Endothelial cell of umbilical vein (primary cell): ENCODE measurements around the gene ANKRD60. TPM values are rescaled to one million over a fixed set of nuclear protein-coding genes. Genes with fewer than 3 reads are reported as not detected.

ENCODE experiments used
- BruUV-seq: library from RNA; stranded (reverse); fragments of 400-500 nt; replicated peaks from 2 replicates; lab custom pipeline; 2021; lab: Mats Ljungman, UMichigan
- CTCF ChIA-PET: fragments of 300-600, 350-600 bp; sonication (Branson Sonifier 250); formaldehyde crosslinking; loops from one replicate; lab custom pipeline; 2021; ENCODE audit warnings: antibody characterized with exemption, inconsistent platforms; lab: Charles Lee
- POLR2A ChIA-PET: fragments of 300-600, 350-600 bp; sonication (Branson Sonifier 250); formaldehyde crosslinking; loops from one replicate; lab custom pipeline; 2021; ENCODE audit warnings: antibody characterized with exemption, inconsistent platforms; lab: Charles Lee
- DNase-seq: peaks from one replicate; pipeline ENCODE4 v3.0.0-alpha.2; 2011; ENCODE audit warnings: low read depth, low spot score
- FAIRE-seq: peaks from 2 replicates; lab custom pipeline; 2011; peaks lifted over from hg19 to GRCh38; lab: Jason Lieb, UNC
- H2AFZ ChIP-seq: 2 replicates; pipeline ENCODE4 v1.6.0; 2012; ENCODE audit warnings: low read depth, low read length, control low read depth, inconsistent platforms
- H3K27ac ChIP-seq: 2 replicates; pipeline ENCODE4 v1.5.1; 2011; ENCODE audit warnings: low read depth, mild to moderate bottlenecking, control low read depth, low read length, moderate library complexity; ENCODE audit not compliant: insufficient read depth
- H3K27me3 ChIP-seq, 2 experiments: 2 replicates each; pipeline versions ENCODE4 v1.6.0 to v1.6.1; 2011; ENCODE audit warnings: low read length in 2 of 2, mixed read lengths in 1 of 2; ENCODE audit not compliant: control insufficient read depth in 2 of 2, insufficient read depth in 2 of 2
- H3K36me3 ChIP-seq, 2 experiments: 2 replicates in 1 of 2; 3 replicates in 1 of 2; pipeline ENCODE4 v1.5.1; 2011; ENCODE audit warnings: low read length in 2 of 2, mild to moderate bottlenecking in 1 of 2, moderate library complexity in 1 of 2; ENCODE audit not compliant: control insufficient read depth in 2 of 2, insufficient read depth in 2 of 2; ENCODE audit errors: extremely low read depth in 1 of 2
- H3K4me1 ChIP-seq: 3 replicates; pipeline ENCODE4 v1.5.1; 2011; ENCODE audit warnings: mild to moderate bottlenecking, low read length; ENCODE audit not compliant: control insufficient read depth, insufficient read depth; ENCODE audit errors: extremely low read depth
- H3K4me2 ChIP-seq: 2 replicates; pipeline ENCODE4 v1.6.1; 2011; ENCODE audit warnings: low read length, control low read depth, mixed read lengths; ENCODE audit not compliant: insufficient read depth
- H3K4me3 ChIP-seq, 3 experiments: fragments of 200-600 bp in 1 of 3; sonication (generic), shearing (Covaris generic) in 1 of 3; replicated peaks in 1 of 3; 2 replicates each; pipeline ENCODE4 v1.5.1; 2011 to 2016; ENCODE audit warnings: control low read depth in 3 of 3, low read length in 3 of 3, mild to moderate bottlenecking in 2 of 3, inconsistent platforms in 1 of 3, low read depth in 1 of 3, moderate library complexity in 1 of 3; ENCODE audit not compliant: insufficient read depth in 1 of 3
- H3K79me2 ChIP-seq: 2 replicates; pipeline ENCODE4 v1.6.0; 2012; ENCODE audit warnings: low read length, inconsistent platforms; ENCODE audit not compliant: control insufficient read depth, insufficient read depth
- H3K9ac ChIP-seq: replicated peaks from 2 replicates; pipeline ENCODE3; 2011; ENCODE audit warnings: low read length, control low read depth; ENCODE audit not compliant: insufficient read depth; ENCODE audit errors: extremely low read depth
- H3K9me1 ChIP-seq: replicated peaks from 3 replicates; pipeline ENCODE4 v1.6.0; 2011; ENCODE audit warnings: mild to moderate bottlenecking, low read length; ENCODE audit not compliant: control insufficient read depth, insufficient read depth; ENCODE audit errors: extremely low read depth
- H3K9me3 ChIP-seq: replicated peaks from 2 replicates; pipeline ENCODE4 v1.5.1; 2012; ENCODE audit warnings: low read length, inconsistent platforms; ENCODE audit not compliant: control insufficient read depth, insufficient read depth
- H4K20me1 ChIP-seq: replicated peaks from 2 replicates; pipeline ENCODE3; 2011; ENCODE audit warnings: mild to moderate bottlenecking, low read length; ENCODE audit not compliant: control insufficient read depth, insufficient read depth; ENCODE audit errors: extremely low read depth
- EZH2 ChIP-seq: IDR thresholded peaks from 2 replicates; pipeline ENCODE4 v1.6.1; 2012; ENCODE audit warnings: borderline replicate concordance, low read depth, mild to moderate bottlenecking, moderate library complexity, low read length, inconsistent platforms; ENCODE audit not compliant: severe bottlenecking
- FOS ChIP-seq: IDR thresholded peaks from 2 replicates; pipeline ENCODE4 v1.6.1; 2011; ENCODE audit warnings: mild to moderate bottlenecking, low read length, moderate library complexity, borderline replicate concordance; ENCODE audit not compliant: insufficient read depth
- GATA2 ChIP-seq: IDR thresholded peaks from 2 replicates; pipeline ENCODE4 v1.7.0; 2011; ENCODE audit warnings: low read depth, mild to moderate bottlenecking, moderate library complexity, mixed read lengths, low read length; ENCODE audit not compliant: insufficient read length, insufficient read depth
- JUN ChIP-seq: IDR thresholded peaks from 2 replicates; pipeline ENCODE4 v1.6.1; 2011; ENCODE audit warnings: borderline replicate concordance, low read depth; ENCODE audit not compliant: insufficient read length, insufficient read depth
- MAX ChIP-seq: IDR thresholded peaks from 2 replicates; pipeline ENCODE4 v1.6.1; 2011; ENCODE audit not compliant: insufficient read depth, insufficient read length
- MYC ChIP-seq: IDR thresholded peaks from one replicate; pipeline ENCODE4 v1.6.1; 2011; ENCODE audit warnings: mild to moderate bottlenecking, low read depth, low read length
- POLR2A ChIP-seq: IDR thresholded peaks from 2 replicates; pipeline ENCODE4 v1.6.1; 2012; ENCODE audit warnings: low read depth, mild to moderate bottlenecking, control low read depth, low read length
- POLR2AphosphoS5 ChIP-seq: IDR thresholded peaks from 2 replicates; pipeline ENCODE4 v1.6.1; 2012; ENCODE audit warnings: low read depth, mild to moderate bottlenecking, control low read depth, low read length, moderate library complexity; ENCODE audit not compliant: insufficient read depth
- dilution Hi-C: fragments of 300-500 bp; cut with MboI; formaldehyde crosslinking; loops from one replicate; pipeline ENCODE4 v1.15.0; 2019; ENCODE audit warnings: low sequenced_read_pairs; ENCODE audit not compliant: extremely low pct_ligation_motif_present
- intact Hi-C: fragments of 100-400 bp; cut with micrococcal nuclease; formaldehyde crosslinking; loops from one replicate; pipeline ENCODE4 v1.10.0; 2022
- polyA plus RNA-seq, 4 experiments: library from polyadenylated mRNA; depleted of rRNA in 3 of 4; stranded (reverse) in 3 of 4; unstranded in 1 of 4; fragments of >200 nt; gene quantifications; 2 replicates each; pipeline versions ENCODE4 v1.2.1 to v1.2.3, GENCODE V29; 2011 to 2012; ENCODE audit warnings: missing spikeins in 1 of 4
- total RNA-seq: library from RNA; stranded (reverse); gene quantifications from 2 replicates; pipeline ENCODE4 v1.2.3, GENCODE V29; 2021
- TF ChIP-seq, protein P1 (sequence below), 2 donors: IDR thresholded peaks; 1 replicate in 1 of 2; 2 replicates in 1 of 2; pipeline ENCODE4 v1.5.1; 2011; ENCODE audit warnings: low read length in 2 of 2, mild to moderate bottlenecking in 2 of 2, moderate library complexity in 2 of 2, control low read depth in 1 of 2, inconsistent platforms in 1 of 2, low read depth in 1 of 2; ENCODE audit not compliant: insufficient read depth in 1 of 2; ENCODE audit errors: extremely low read depth in 1 of 2

ANKRD60 gene
- total and polyA plus RNA-seq, 2 donors (not counting 3 experiments of a cell fraction or from before 2014, with no cell fraction given) = not detected

DNA sequence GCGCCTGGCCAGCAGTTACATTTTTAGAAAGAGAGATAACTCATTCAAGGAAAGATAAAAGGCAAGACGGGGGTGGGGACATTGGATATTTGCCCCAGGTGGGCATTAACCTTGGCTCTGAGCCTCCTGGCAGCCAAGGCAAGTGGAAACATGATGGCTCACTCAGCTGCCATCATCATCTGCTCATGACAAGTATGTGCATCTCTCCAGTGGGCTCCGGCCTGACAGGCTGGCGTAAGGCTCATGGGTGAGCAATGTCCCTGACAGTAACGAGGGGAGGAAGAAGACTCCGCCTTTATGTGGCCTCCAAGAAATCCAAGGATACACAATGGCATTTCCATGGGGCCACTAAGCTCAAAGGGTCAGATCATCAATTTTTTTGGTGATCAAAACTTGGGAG is 13.3 kb downstream of the ANKRD60 start:
- FAIRE-seq (no peak), DNase-seq (no peak)
- H3K9me1 ChIP-seq = no peaks in the 10 kb centered on the region
- ChIA-PET CTCF (no interaction called here), POLR2A (interaction anchor here (0.7 kb wide), 1 partner anchor 698 kb away, joined by 3 read pairs; no protein-coding TSS in a partner anchor)
- H3K9me3 ChIP-seq = no peaks in the 10 kb centered on the region
- H2AFZ ChIP-seq = no peak overlapping the region
- no peaks in the 10 kb centered on the region for H3K79me2 ChIP-seq
- no TSS peak for BruUV-seq
- TF ChIP-seq, protein P1, sequence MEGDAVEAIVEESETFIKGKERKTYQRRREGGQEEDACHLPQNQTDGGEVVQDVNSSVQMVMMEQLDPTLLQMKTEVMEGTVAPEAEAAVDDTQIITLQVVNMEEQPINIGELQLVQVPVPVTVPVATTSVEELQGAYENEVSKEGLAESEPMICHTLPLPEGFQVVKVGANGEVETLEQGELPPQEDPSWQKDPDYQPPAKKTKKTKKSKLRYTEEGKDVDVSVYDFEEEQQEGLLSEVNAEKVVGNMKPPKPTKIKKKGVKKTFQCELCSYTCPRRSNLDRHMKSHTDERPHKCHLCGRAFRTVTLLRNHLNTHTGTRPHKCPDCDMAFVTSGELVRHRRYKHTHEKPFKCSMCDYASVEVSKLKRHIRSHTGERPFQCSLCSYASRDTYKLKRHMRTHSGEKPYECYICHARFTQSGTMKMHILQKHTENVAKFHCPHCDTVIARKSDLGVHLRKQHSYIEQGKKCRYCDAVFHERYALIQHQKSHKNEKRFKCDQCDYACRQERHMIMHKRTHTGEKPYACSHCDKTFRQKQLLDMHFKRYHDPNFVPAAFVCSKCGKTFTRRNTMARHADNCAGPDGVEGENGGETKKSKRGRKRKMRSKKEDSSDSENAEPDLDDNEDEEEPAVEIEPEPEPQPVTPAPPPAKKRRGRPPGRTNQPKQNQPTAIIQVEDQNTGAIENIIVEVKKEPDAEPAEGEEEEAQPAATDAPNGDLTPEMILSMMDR (IDR thresholded peaks at IDR 0.05; ENCODE audit: extremely low read depth in 1 of 2, insufficient read depth in 1 of 2, low read depth in 1 of 2, low read length in 2 of 2) = no peak
- no peak for TF ChIP-seq POLR2AphosphoS5
- no peak for TF ChIP-seq JUN
- TF ChIP-seq MAX = no peak
- no peak for TF ChIP-seq EZH2
- no peak for TF ChIP-seq POLR2A
- no peak for TF ChIP-seq GATA2
- TF ChIP-seq FOS = no peak
- TF ChIP-seq MYC = no peak
- H4K20me1 ChIP-seq = no peaks in the 10 kb centered on the region
- no peak overlapping the region for H3K4me2 ChIP-seq
- peaks cover 0 to 2% of the 10 kb centered on the region in 2 experiments for H3K27me3 ChIP-seq
- no peak overlapping the region for H3K27ac ChIP-seq
- dilution Hi-C loops = no loop called here
- H3K4me1 ChIP-seq = no peaks in the 10 kb centered on the region
- intact Hi-C loops = no loop called here
- H3K4me3 ChIP-seq = no peak overlapping the region
- H3K9ac ChIP-seq = no peak overlapping the region
- no peaks in the 10 kb centered on the region for H3K36me3 ChIP-seq
